NT2/D1 (cell line): ENCODE data around the gene ULBP3.

Experiments used
- SUZ12 ChIP-seq: IDR thresholded peaks from 2 replicates; pipeline ENCODE4 v1.6.1; 2011; ENCODE audit not compliant: insufficient read length, insufficient read depth; ENCODE audit errors: extremely low read depth
- YY1 ChIP-seq: IDR thresholded peaks from 2 replicates; pipeline ENCODE4 v1.6.1; 2011; ENCODE audit not compliant: insufficient read length, insufficient read depth
- ZNF274 ChIP-seq: IDR thresholded peaks from 2 replicates; pipeline ENCODE4 v1.6.1; 2011; ENCODE audit warnings: mild to moderate bottlenecking, low read depth, low read length

DNA sequence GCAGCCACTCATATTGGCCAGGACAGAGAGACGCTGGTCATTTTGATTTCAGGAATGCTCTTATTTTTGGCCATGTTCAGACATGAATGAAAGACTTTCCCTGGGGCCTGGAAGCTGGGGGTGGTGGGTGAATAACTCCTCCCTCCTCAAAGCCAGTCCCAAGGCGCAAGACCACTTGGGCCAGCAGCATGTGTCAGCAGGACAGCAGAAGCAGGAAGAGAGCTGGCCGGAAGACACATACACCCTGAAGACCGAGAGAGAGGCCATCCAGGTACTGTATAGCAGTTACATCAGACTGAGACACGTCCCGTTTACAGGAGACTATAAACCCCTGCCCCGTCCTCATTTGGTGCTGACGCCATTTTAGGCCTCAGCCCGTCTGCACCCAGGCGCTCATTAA lies 29.2 kb upstream of the ULBP3 start:
- TF ChIP-seq ZNF274 (no peak), YY1 (no peak), SUZ12 (no peak)
